Measurements from ENCODE around the gene BRSK1. TPM values are rescaled to one million over a fixed set of nuclear protein-coding genes. Genes with fewer than 3 reads are reported as not detected.

The BRSK1 gene
- total RNA-seq, 4 donors from 2014 or later, result 0.73 to 1.1 TPM; not detected in 2

DNA sequence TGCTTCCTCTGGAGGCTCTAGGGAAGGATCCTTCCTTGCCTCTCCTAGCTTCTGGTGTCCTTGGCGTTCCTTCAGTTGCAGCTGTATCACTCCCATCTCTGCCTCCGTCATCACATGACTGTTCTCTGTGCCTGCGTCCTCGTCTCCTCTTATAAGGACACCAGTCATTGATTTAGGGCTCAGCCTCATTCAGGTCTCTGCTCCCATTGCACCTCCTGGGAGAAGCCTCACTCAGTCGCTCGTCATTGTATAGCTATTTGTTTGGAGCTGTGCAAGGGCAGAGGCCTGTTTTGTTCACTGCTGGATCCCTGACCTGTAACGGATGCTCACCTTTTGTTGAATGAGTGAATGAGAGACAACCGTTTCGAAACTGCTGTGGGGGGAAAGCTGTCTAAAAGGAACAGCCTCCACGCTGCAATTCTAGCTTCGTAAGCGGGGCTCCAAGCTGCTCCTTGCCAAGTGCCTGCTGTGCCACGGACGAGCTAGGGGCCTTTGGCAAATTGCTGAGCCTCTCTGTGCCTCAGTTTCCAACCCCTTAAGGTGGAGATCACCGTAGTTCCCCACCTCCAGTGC, 17.2 kb downstream of the BRSK1 start:
- 76 to 79% methylated on average over 5 to 7 of the region's 15 CpGs for WGBS, 2 donors
- Histone ChIP-seq H3K27me3 (no peaks in the 10 kb centered on the region), H3K4me3 (no peak overlapping the region), H3K27ac (no peak overlapping the region), H3K36me3 (peaks cover 0 to 2% (median 0%) of the 10 kb centered on the region in 3 donors), H3K4me1 (peaks cover 9 to 11% (median 10%) of the 10 kb centered on the region in 3 donors), H3K9me3 (no peaks in the 10 kb centered on the region)
- intact Hi-C loops (cut with DNase I), result loop anchor here (10.0 kb wide), 1 partner anchor 74 kb away; the partner anchor contains the start of genes IL11 and TMEM190
- DNase-seq, result no peak
- TF ChIP-seq POLR2A (IDR thresholded peaks at IDR 0.05), result no peak
- TF ChIP-seq, protein P1, sequence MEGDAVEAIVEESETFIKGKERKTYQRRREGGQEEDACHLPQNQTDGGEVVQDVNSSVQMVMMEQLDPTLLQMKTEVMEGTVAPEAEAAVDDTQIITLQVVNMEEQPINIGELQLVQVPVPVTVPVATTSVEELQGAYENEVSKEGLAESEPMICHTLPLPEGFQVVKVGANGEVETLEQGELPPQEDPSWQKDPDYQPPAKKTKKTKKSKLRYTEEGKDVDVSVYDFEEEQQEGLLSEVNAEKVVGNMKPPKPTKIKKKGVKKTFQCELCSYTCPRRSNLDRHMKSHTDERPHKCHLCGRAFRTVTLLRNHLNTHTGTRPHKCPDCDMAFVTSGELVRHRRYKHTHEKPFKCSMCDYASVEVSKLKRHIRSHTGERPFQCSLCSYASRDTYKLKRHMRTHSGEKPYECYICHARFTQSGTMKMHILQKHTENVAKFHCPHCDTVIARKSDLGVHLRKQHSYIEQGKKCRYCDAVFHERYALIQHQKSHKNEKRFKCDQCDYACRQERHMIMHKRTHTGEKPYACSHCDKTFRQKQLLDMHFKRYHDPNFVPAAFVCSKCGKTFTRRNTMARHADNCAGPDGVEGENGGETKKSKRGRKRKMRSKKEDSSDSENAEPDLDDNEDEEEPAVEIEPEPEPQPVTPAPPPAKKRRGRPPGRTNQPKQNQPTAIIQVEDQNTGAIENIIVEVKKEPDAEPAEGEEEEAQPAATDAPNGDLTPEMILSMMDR (IDR thresholded peaks at IDR 0.05), result no peak

DNA sequence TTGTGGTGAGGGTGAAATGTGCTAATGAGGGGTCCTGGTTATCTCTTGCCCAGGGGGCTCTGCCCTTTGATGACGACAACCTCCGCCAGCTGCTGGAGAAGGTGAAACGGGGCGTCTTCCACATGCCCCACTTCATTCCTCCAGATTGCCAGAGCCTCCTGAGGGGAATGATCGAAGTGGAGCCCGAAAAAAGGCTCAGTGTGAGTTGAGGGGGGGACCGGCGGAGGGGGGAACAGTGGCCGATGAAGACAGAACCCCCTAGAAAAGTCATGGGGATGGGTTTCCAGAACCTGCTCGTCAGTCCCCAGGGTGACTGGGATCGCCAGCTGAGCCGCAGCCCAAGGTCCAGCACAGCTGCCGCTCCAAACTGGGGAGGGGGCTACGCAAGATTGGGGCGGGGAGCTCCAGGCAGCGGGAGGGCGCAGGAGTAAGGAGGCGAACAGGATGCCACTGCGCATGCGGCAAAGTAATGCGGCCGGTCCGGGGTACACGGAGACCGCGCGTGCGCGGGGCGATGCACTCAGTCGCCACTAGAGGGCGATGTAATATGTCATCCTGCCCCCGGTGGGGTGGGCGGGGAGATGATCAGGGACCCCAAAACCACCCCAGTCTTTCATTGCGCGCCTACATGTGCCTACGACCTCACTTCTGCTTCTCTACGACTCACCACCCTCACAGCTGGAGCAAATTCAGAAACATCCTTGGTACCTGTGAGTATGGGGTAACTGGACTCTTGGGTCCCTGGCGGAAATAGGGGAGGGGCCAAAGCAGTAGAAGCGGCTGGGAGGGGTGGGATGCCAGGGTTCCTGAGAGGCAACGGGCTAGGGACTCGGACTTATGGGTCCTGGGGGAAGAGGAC, 17.9 kb downstream of the BRSK1 start:
- TF ChIP-seq, protein P1 (IDR thresholded peaks at IDR 0.05), result peak; percentile 95 to 100 (median 98)
- TF ChIP-seq POLR2A (IDR thresholded peaks at IDR 0.05), result no peak
- Histone ChIP-seq H3K27me3 (no peaks in the 10 kb centered on the region), H3K4me3 (peak overlapping the region in 3 of 4 donors; percentile 32 to 62 (median 35)), H3K27ac (peak overlapping the region in 2 of 4 donors; percentile 4 to 27), H3K9me3 (no peaks in the 10 kb centered on the region), H3K4me1 (peaks cover 9 to 11% (median 10%) of the 10 kb centered on the region in 3 donors), H3K36me3 (peaks cover 0 to 8% (median 0%) of the 10 kb centered on the region in 3 donors)
- no peak for DNase-seq
- intact Hi-C loops (cut with DNase I), result loop anchor here (10.0 kb wide), 1 partner anchor 73 kb away; the partner anchor contains the start of genes IL11 and TMEM190
- 9 to 14% methylated on average over 12 to 36 of the region's 42 CpGs for WGBS, 2 donors

DNA sequence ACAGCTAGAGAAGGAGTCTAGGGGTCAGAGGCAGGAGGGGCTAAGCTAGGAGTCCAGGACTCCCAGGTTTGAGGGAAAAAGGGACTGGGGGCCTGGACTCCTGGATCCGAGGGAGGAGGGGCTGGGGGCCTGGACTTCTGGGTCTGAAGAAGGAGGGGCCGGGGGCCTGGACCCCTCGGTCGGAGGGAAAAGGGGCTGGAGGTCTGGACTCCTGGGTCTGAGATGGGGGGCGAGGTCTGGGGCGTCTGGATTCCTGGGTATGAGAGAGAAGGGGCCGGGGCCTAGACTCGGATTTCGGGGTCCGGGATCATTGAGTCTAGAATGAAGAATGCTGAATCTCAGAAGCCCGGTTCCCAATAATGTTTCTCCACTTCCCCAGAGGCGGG, 18.5 kb downstream of the BRSK1 start:
- Histone ChIP-seq H3K4me3 (peak overlapping the region in 3 of 4 donors; percentile 32 to 62 (median 35)), H3K9me3 (no peaks in the 10 kb centered on the region), H3K27ac (peak overlapping the region in 1 of 4 donors; percentile 4), H3K4me1 (peaks cover 9 to 11% (median 10%) of the 10 kb centered on the region in 3 donors), H3K27me3 (no peaks in the 10 kb centered on the region), H3K36me3 (peaks cover 0 to 8% (median 0%) of the 10 kb centered on the region in 3 donors)
- DNase-seq, result no peak
- no peak for TF ChIP-seq POLR2A (IDR thresholded peaks at IDR 0.05)
- TF ChIP-seq, protein P1 (IDR thresholded peaks at IDR 0.05), result no peak
- WGBS, 2 donors, result 40 to 60% methylated on average over 2 to 10 of the region's 12 CpGs
- intact Hi-C loops (cut with DNase I), result loop anchor here (10.0 kb wide), 1 partner anchor 72 kb away; the partner anchor contains the start of genes IL11 and TMEM190

DNA sequence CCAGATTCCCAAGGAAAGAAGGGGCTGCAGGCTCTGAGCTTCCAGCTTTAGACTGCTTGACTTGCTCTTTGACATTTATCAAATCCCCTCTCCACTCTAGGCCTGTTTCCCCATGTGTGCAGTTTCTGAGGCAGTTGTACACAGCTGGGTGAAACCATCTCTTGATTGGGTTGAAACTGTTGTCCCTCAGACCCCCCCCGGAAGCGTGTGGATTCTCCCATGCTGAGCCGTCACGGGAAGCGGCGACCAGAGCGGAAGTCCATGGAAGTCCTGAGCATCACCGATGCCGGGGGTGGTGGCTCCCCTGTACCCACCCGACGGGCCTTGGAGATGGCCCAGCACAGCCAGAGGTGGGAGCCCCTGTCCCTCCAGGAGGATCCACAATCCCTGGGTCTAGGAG, 19.7 kb downstream of the BRSK1 start:
- intact Hi-C loops (cut with DNase I), result loop anchor here (10.0 kb wide), 1 partner anchor 71 kb away; the partner anchor contains the start of genes IL11 and TMEM190

More for the DNA sequence above, 19.7 kb downstream of the BRSK1 start:
- Histone ChIP-seq H3K9me3 (no peaks in the 10 kb centered on the region), H3K36me3 (peaks cover 0 to 8% (median 0%) of the 10 kb centered on the region in 3 donors), H3K27me3 (no peaks in the 10 kb centered on the region), H3K27ac (no peak overlapping the region), H3K4me1 (peaks cover 9 to 11% (median 10%) of the 10 kb centered on the region in 3 donors), H3K4me3 (no peak overlapping the region)
- WGBS, 2 donors, result 95 to 100% methylated on average over 1 to 11 of the region's 11 CpGs
- TF ChIP-seq, protein P1 (IDR thresholded peaks at IDR 0.05), result no peak
- TF ChIP-seq POLR2A (IDR thresholded peaks at IDR 0.05), result no peak
- DNase-seq, result no peak
